ENCODE data around the gene AK4.

The AK4 gene

GRCh38 chr1:65189576-65190115 lies 41.6 kb downstream of the AK4 start:
- Histone ChIP-seq H3K27ac (ENCODE audit: low read depth, low read length) (no peak overlapping the region), H3K4me2 (ENCODE audit: low read length) (no peak overlapping the region), H3K4me1 (ENCODE audit: control insufficient read depth, low read length) (no peaks in the 10 kb centered on the region), H3K4me3 (ENCODE audit: low read length) (no peak overlapping the region), H3K9me2 (replicated peaks; ENCODE audit: control insufficient read depth, low read length) (no peaks in the 10 kb centered on the region), H3K36me3 (ENCODE audit: control insufficient read depth, low read length) (no peaks in the 10 kb centered on the region), H3K79me2 (ENCODE audit: control insufficient read depth, low read length) (no peaks in the 10 kb centered on the region; the same call in 1 of the 2 replicates), H3F3A (ENCODE audit: control insufficient read depth, insufficient read depth) (no peaks in the 10 kb centered on the region), H4K20me1 (ENCODE audit: control insufficient read depth, insufficient read depth, low read depth, low read length) (no peaks in the 10 kb centered on the region), H3K27me3 (ENCODE audit: control insufficient read depth, low read length) (no peaks in the 10 kb centered on the region), H3K9me3 (ENCODE audit: control insufficient read depth, insufficient read depth, low read length) (no peaks in the 10 kb centered on the region)
- TF ChIP-seq CTCF (IDR thresholded peaks at IDR 0.05; ENCODE audit: low read depth, low read length, poor library complexity, severe bottlenecking) (no peak), EZH2phosphoT487 (IDR thresholded peaks at IDR 0.05; ENCODE audit: borderline replicate concordance, low read length) (no peak)

GRCh38 chr1:65190229-65190628 lies 42.2 kb downstream of the AK4 start:
- H3K4me3 ChIP-seq (ENCODE audit: low read length), result no peak overlapping the region
- H4K20me1 ChIP-seq (ENCODE audit: control insufficient read depth, insufficient read depth, low read depth, low read length), result no peaks in the 10 kb centered on the region
- no peak overlapping the region for H3K27ac ChIP-seq (ENCODE audit: low read depth, low read length)
- H3K9me2 ChIP-seq (replicated peaks; ENCODE audit: control insufficient read depth, low read length), result no peaks in the 10 kb centered on the region
- no peaks in the 10 kb centered on the region for H3K36me3 ChIP-seq (ENCODE audit: control insufficient read depth, low read length)
- H3K4me2 ChIP-seq (ENCODE audit: low read length), result no peak overlapping the region
- H3K4me1 ChIP-seq (ENCODE audit: control insufficient read depth, low read length), result no peaks in the 10 kb centered on the region
- H3K9me3 ChIP-seq (ENCODE audit: control insufficient read depth, insufficient read depth, low read length), result no peaks in the 10 kb centered on the region
- no peaks in the 10 kb centered on the region; the same call in 1 of the 2 replicates for H3K79me2 ChIP-seq (ENCODE audit: control insufficient read depth, low read length)
- no peaks in the 10 kb centered on the region for H3F3A ChIP-seq (ENCODE audit: control insufficient read depth, insufficient read depth)
- TF ChIP-seq EZH2phosphoT487 (IDR thresholded peaks at IDR 0.05; ENCODE audit: borderline replicate concordance, low read length) (no peak), CTCF (IDR thresholded peaks at IDR 0.05; ENCODE audit: low read depth, low read length, poor library complexity, severe bottlenecking) (no peak)
- no peaks in the 10 kb centered on the region for H3K27me3 ChIP-seq (ENCODE audit: control insufficient read depth, low read length)

GRCh38 chr1:65193129-65193695 lies 45.2 kb downstream of the AK4 start:
- Histone ChIP-seq H3K27me3 (ENCODE audit: control insufficient read depth, low read length) (no peaks in the 10 kb centered on the region), H3K27ac (ENCODE audit: low read depth, low read length) (no peak overlapping the region), H3K79me2 (ENCODE audit: control insufficient read depth, low read length) (no peaks in the 10 kb centered on the region), H3F3A (ENCODE audit: control insufficient read depth, insufficient read depth) (no peaks in the 10 kb centered on the region), H3K4me2 (ENCODE audit: low read length) (no peak overlapping the region), H3K4me1 (ENCODE audit: control insufficient read depth, low read length) (no peaks in the 10 kb centered on the region), H4K20me1 (ENCODE audit: control insufficient read depth, insufficient read depth, low read depth, low read length) (no peaks in the 10 kb centered on the region), H3K4me3 (ENCODE audit: low read length) (no peak overlapping the region), H3K9me3 (ENCODE audit: control insufficient read depth, insufficient read depth, low read length) (no peaks in the 10 kb centered on the region), H3K9me2 (replicated peaks; ENCODE audit: control insufficient read depth, low read length) (no peaks in the 10 kb centered on the region), H3K36me3 (ENCODE audit: control insufficient read depth, low read length) (no peaks in the 10 kb centered on the region)
- TF ChIP-seq EZH2phosphoT487 (IDR thresholded peaks at IDR 0.05; ENCODE audit: borderline replicate concordance, low read length) (no peak), CTCF (IDR thresholded peaks at IDR 0.05; ENCODE audit: low read depth, low read length, poor library complexity, severe bottlenecking) (no peak)

Measured in DOHH2 (cell line).